Sigmoid colon (tissue), 7 donors: ENCODE data around the gene TSPAN14. TPM values are rescaled to one million over a fixed set of nuclear protein-coding genes. Genes with fewer than 3 reads are reported as not detected.

Experiments used
- DNase-seq: peaks from one replicate; pipeline ENCODE4 v3.0.0-alpha.2; 2019
- H3K27ac ChIP-seq, 4 donors: fragments of 200-600 bp; sonication (generic); one replicate each; pipeline ENCODE4 v1.5.1; 2016 to 2019; ENCODE audit warnings: mild to moderate bottlenecking in 1 of 4
- H3K27me3 ChIP-seq, 3 donors: fragments of 200-600 bp; sonication (generic); one replicate each; pipeline ENCODE4 v1.5.1; 2019; ENCODE audit warnings: mild to moderate bottlenecking in 1 of 3
- H3K36me3 ChIP-seq, 4 donors: fragments of 200-600 bp; sonication (generic); one replicate each; pipeline ENCODE4 v1.5.1; 2016 to 2019
- H3K4me1 ChIP-seq, 4 donors: fragments of 200-600 bp; sonication (generic); one replicate each; pipeline ENCODE4 v1.5.1; 2017 to 2019
- H3K4me3 ChIP-seq, 4 donors: fragments of 200-600 bp; sonication (generic); one replicate each; pipeline ENCODE4 v1.5.1; 2017 to 2019; ENCODE audit warnings: mild to moderate bottlenecking in 2 of 4, moderate library complexity in 1 of 4
- H3K9me3 ChIP-seq, 4 donors: fragments of 200-600 bp in 3 of 4; sonication (generic) in 3 of 4; one replicate each; pipeline versions ENCODE4 v1.5.1 to v1.6.1; 2013 to 2019
- CTCF ChIP-seq, 4 experiments: fragments of 450-650 bp in 3 of 4; fragments of 200-600 bp in 1 of 4; IDR thresholded peaks; one replicate each; pipeline ENCODE4 v1.5.1; 2016 to 2019; ENCODE audit warnings: antibody characterized with exemption in 4 of 4, mild to moderate bottlenecking in 3 of 4, moderate library complexity in 2 of 4
- EP300 ChIP-seq, 4 donors: sonication (generic); formaldehyde crosslinking; IDR thresholded peaks; one replicate each; pipeline ENCODE4 v1.6.1; 2017; ENCODE audit warnings: antibody characterized with exemption in 4 of 4
- POLR2A ChIP-seq, 2 donors: fragments of 450-650 bp; IDR thresholded peaks; one replicate each; pipeline ENCODE4 v1.6.1; 2016; ENCODE audit warnings: antibody characterized with exemption in 2 of 2, mild to moderate bottlenecking in 2 of 2, moderate library complexity in 2 of 2
- POLR2AphosphoS5 ChIP-seq, 4 donors: sonication (generic); formaldehyde crosslinking; IDR thresholded peaks; one replicate each; pipeline ENCODE4 v1.6.1; 2017; ENCODE audit warnings: antibody characterized with exemption in 4 of 4
- WGBS, 2 donors: extraction: QIAGEN DNeasy Blood & Tissue Kit; methylation state at CpG; one replicate each; pipeline ENCODE4 v1.1.7; 2013; 5-methylcytosine and 5-hydroxymethylcytosine counted together
- intact Hi-C: fragments of 100-400 bp; cut with DNase I; formaldehyde crosslinking; loops from one replicate; pipeline ENCODE4 v1.15.1; 2023
- polyA plus RNA-seq, 3 donors: library from polyadenylated mRNA; stranded (reverse); fragments of 200-250 nt; gene quantifications; one replicate each; pipeline ENCODE4 v1.2.3, GENCODE V29; 2013
- total RNA-seq, 4 donors: library from RNA; depleted of rRNA; stranded (reverse); fragments of >200 nt; gene quantifications; one replicate each; pipeline ENCODE4 v1.1.0, GENCODE V29; 2016
- donor health status: healthy with polysubstance abuse.
- donor health status: Bipolar disorder and iron deficiency.
- donor health status: healthy.

TSPAN14 gene
- total and polyA plus RNA-seq, 7 donors: 12.0 to 67.3 (median 23.5) TPM

- 88 to 90% methylated on average over 7 of the region's 7 CpGs for WGBS, 2 donors
- intact Hi-C loops: no loop called here
- H3K4me1 ChIP-seq: peaks cover 0 to 33% (median 18%) of the 10 kb centered on the region in 4 donors
Measured at GRCh38 chr10:80491251-80492102, 37.4 kb downstream of the TSPAN14 start.

GRCh38 chr10:80492848-80493521 lies 38.9 kb downstream of the TSPAN14 start:
- Histone ChIP-seq H3K27ac (peak overlapping the region in 2 of 4 donors; percentile 29 to 43), H3K4me1 (peaks cover 0 to 31% (median 20%) of the 10 kb centered on the region in 4 donors), H3K4me3 (no peak overlapping the region), H3K9me3 (no peaks in the 10 kb centered on the region), H3K36me3 (peaks cover 0 to 18% (median 0%) of the 10 kb centered on the region in 4 donors), H3K27me3 (no peaks in the 10 kb centered on the region)
- intact Hi-C loops: no loop called here
- 70 to 82% methylated on average over 6 of the region's 6 CpGs for WGBS, 2 donors
- DNase-seq: no peak
- no peak for TF ChIP-seq POLR2AphosphoS5 (IDR thresholded peaks at IDR 0.05)
- TF ChIP-seq POLR2A (IDR thresholded peaks at IDR 0.05): no peak
- no peak for TF ChIP-seq EP300 (IDR thresholded peaks at IDR 0.05)
- no peak for TF ChIP-seq CTCF (IDR thresholded peaks at IDR 0.05)

More at GRCh38 chr10:80491251-80492102, 37.4 kb downstream of the TSPAN14 start:
- Histone ChIP-seq H3K27ac (peak overlapping the region in 1 of 4 donors; percentile 30), H3K4me3 (no peak overlapping the region), H3K9me3 (no peaks in the 10 kb centered on the region), H3K27me3 (no peaks in the 10 kb centered on the region), H3K36me3 (peaks cover 0 to 18% (median 0%) of the 10 kb centered on the region in 4 donors)
- DNase-seq: no peak
- no peak for TF ChIP-seq EP300 (IDR thresholded peaks at IDR 0.05)
- no peak for TF ChIP-seq POLR2A (IDR thresholded peaks at IDR 0.05)
- TF ChIP-seq CTCF (IDR thresholded peaks at IDR 0.05): no peak
- no peak for TF ChIP-seq POLR2AphosphoS5 (IDR thresholded peaks at IDR 0.05)

- H3K4me3 ChIP-seq: no peak overlapping the region
- H3K9me3 ChIP-seq: no peaks in the 10 kb centered on the region
- peak overlapping the region in 2 of 4 donors; percentile 29 to 43 for H3K27ac ChIP-seq
- peaks cover 0 to 35% (median 23%) of the 10 kb centered on the region in 4 donors for H3K4me1 ChIP-seq
- no peak for DNase-seq
- no peaks in the 10 kb centered on the region for H3K27me3 ChIP-seq
- H3K36me3 ChIP-seq: peaks cover 0 to 18% (median 0%) of the 10 kb centered on the region in 4 donors
- 28 to 44% methylated on average over 4 of the region's 4 CpGs for WGBS, 2 donors
- TF ChIP-seq EP300 (IDR thresholded peaks at IDR 0.05) (no peak), CTCF (IDR thresholded peaks at IDR 0.05) (no peak), POLR2A (IDR thresholded peaks at IDR 0.05) (no peak), POLR2AphosphoS5 (IDR thresholded peaks at IDR 0.05) (no peak)
- intact Hi-C loops: no loop called here
Measured at GRCh38 chr10:80493522-80494051, 39.5 kb downstream of the TSPAN14 start.

- Histone ChIP-seq H3K36me3 (no peaks in the 10 kb centered on the region), H3K9me3 (no peaks in the 10 kb centered on the region), H3K27me3 (no peaks in the 10 kb centered on the region), H3K4me3 (no peak overlapping the region), H3K4me1 (peaks cover 0 to 54% (median 49%) of the 10 kb centered on the region in 4 donors), H3K27ac (peak overlapping the region; percentile 77 to 90 (median 82))
- TF ChIP-seq POLR2A (IDR thresholded peaks at IDR 0.05) (no peak), CTCF (IDR thresholded peaks at IDR 0.05) (no peak), POLR2AphosphoS5 (IDR thresholded peaks at IDR 0.05) (no peak), EP300 (IDR thresholded peaks at IDR 0.05) (no peak)
- intact Hi-C loops: no loop called here
- WGBS, 2 donors: 92 to 93% methylated on average over 4 of the region's 4 CpGs
- DNase-seq: no peak
Measured at GRCh38 chr10:80496555-80497172, 42.6 kb downstream of the TSPAN14 start.
